HG02981 (cell line): Measurements from ENCODE around the gene C18orf63.

Experiments
- ATAC-seq: cut with Tn5 transposase; IDR thresholded peaks from one replicate; pipeline ENCODE4 v1.9.1; 2021; ENCODE audit warnings: mild to moderate bottlenecking, moderate library complexity; ENCODE audit not compliant: unreplicated experiment

Gene C18orf63

GRCh38 chr18:74373428-74373827, 57.8 kb downstream of the C18orf63 start:
- no peak for ATAC-seq

GRCh38 chr18:74375999-74376398, 60.4 kb downstream of the C18orf63 start:
- no peak for ATAC-seq

- no peak for ATAC-seq
Observed at GRCh38 chr18:74376523-74376922, 60.9 kb downstream of the C18orf63 start.

GRCh38 chr18:74377776-74378175, 62.1 kb downstream of the C18orf63 start:
- ATAC-seq = no peak

GRCh38 chr18:74378179-74378682, 62.6 kb downstream of the C18orf63 start:
- no peak for ATAC-seq

- no peak for ATAC-seq
Observed at GRCh38 chr18:74380916-74381315, 65.3 kb downstream of the C18orf63 start.

- ATAC-seq = no peak
Observed at GRCh38 chr18:74381621-74382295, 66.1 kb downstream of the C18orf63 start.

- ATAC-seq = no peak
Observed at GRCh38 chr18:74382481-74383017, 66.9 kb downstream of the C18orf63 start.

- no peak for ATAC-seq
Observed at GRCh38 chr18:74387383-74387782, 71.7 kb downstream of the C18orf63 start.

- ATAC-seq = no peak
Observed at GRCh38 chr18:74388227-74388626, 72.6 kb downstream of the C18orf63 start.

- no peak for ATAC-seq
Observed at GRCh38 chr18:74389171-74389927, 73.7 kb downstream of the C18orf63 start.

- no peak for ATAC-seq
Observed at GRCh38 chr18:74389991-74390390, 74.4 kb downstream of the C18orf63 start.

- no peak for ATAC-seq
Observed at GRCh38 chr18:74390900-74391299, 75.3 kb downstream of the C18orf63 start.

- ATAC-seq = no peak
Observed at GRCh38 chr18:74392323-74392722, 76.7 kb downstream of the C18orf63 start.

- ATAC-seq = no peak
Observed at GRCh38 chr18:74395006-74395405, 79.4 kb downstream of the C18orf63 start.

- no peak for ATAC-seq
Observed at GRCh38 chr18:74395648-74396154, 80.1 kb downstream of the C18orf63 start.

- no peak for ATAC-seq
Observed at GRCh38 chr18:74396171-74397169, 80.8 kb downstream of the C18orf63 start.

- no peak for ATAC-seq
Observed at GRCh38 chr18:74397572-74397971, 81.9 kb downstream of the C18orf63 start.

- ATAC-seq = no peak
Observed at GRCh38 chr18:74399091-74399887, 83.7 kb downstream of the C18orf63 start.

GRCh38 chr18:74400813-74401212, 85.2 kb downstream of the C18orf63 start:
- ATAC-seq = no peak
